SU-DHL-6 (cell line): ENCODE data around the gene MERTK.
"Not testable (repeated sequence)": the region's sequence is repeated elsewhere in the genome, so short reads cannot be mapped to it uniquely, and the experiment has no call there.

Source experiments
- H2AFZ ChIP-seq: fragments of 200-600 bp; sonication (generic); 2 replicates; pipeline ENCODE4 v1.6.1; 2014; ENCODE audit warnings: low read depth, mild to moderate bottlenecking, moderate library complexity, mixed read lengths, antibody characterized with exemption, low read length; ENCODE audit not compliant: severe bottlenecking
- H3F3A ChIP-seq: fragments of 200-600 bp; shearing (Covaris generic); 2 replicates; pipeline ENCODE4 v1.6.0; 2016; ENCODE audit warnings: antibody characterized with exemption, mild to moderate bottlenecking; ENCODE audit not compliant: insufficient read depth
- H3K27ac ChIP-seq: fragments of 200-600 bp; sonication (generic); 2 replicates; pipeline ENCODE4 v1.5.1; 2016; ENCODE audit warnings: low read depth, mild to moderate bottlenecking, low read length, moderate library complexity, mixed read lengths
- H3K27me3 ChIP-seq: fragments of 200-600 bp; sonication (generic), shearing (Covaris generic); 2 replicates; pipeline ENCODE4 v1.6.0; 2014; ENCODE audit warnings: mild to moderate bottlenecking, low read length
- H3K36me3 ChIP-seq: fragments of 200-600 bp; sonication (generic); 2 replicates; pipeline ENCODE4 v1.6.1; 2014; ENCODE audit warnings: mild to moderate bottlenecking, low read length, mixed read lengths
- H3K4me2 ChIP-seq: fragments of 300-600, 200-600 bp; shearing (Covaris generic), sonication (generic); 2 replicates; pipeline ENCODE4 v1.6.0; 2014; ENCODE audit warnings: low read length, low read depth, mild to moderate bottlenecking; ENCODE audit not compliant: poor library complexity, severe bottlenecking
- H3K4me3 ChIP-seq: fragments of 200-600 bp; sonication (generic); 2 replicates; pipeline ENCODE4 v1.5.1; 2014; ENCODE audit warnings: antibody characterized with exemption, low read length, mild to moderate bottlenecking, mixed read lengths; ENCODE audit not compliant: insufficient read depth, poor library complexity, severe bottlenecking
- H3K79me2 ChIP-seq: fragments of 200-600 bp; sonication (generic); 2 replicates; pipeline ENCODE4 v1.6.1; 2014; ENCODE audit warnings: mild to moderate bottlenecking, low read length, moderate library complexity; ENCODE audit not compliant: insufficient read depth
- H3K9ac ChIP-seq: fragments of 200-600 bp; sonication (generic); 2 replicates; pipeline ENCODE4 v1.7.0; 2014; ENCODE audit warnings: mild to moderate bottlenecking, low read length
- H3K9me2 ChIP-seq: fragments of 200-600 bp; sonication (generic); replicated peaks from 2 replicates; pipeline ENCODE4 v1.6.1; 2014; ENCODE audit warnings: low read length; ENCODE audit not compliant: insufficient read depth
- H3K9me3 ChIP-seq: fragments of 200-600 bp; sonication (generic); 2 replicates; pipeline ENCODE4 v1.6.1; 2014; ENCODE audit warnings: low read length, mixed read lengths; ENCODE audit not compliant: insufficient read depth
- H4K20me1 ChIP-seq: fragments of 200-600 bp; sonication (generic); 2 replicates; pipeline ENCODE4 v1.6.1; 2014; ENCODE audit warnings: low read depth, mild to moderate bottlenecking, antibody characterized with exemption, low read length, moderate library complexity, mixed read lengths
- EZH2phosphoT487 ChIP-seq: fragments of 200-600 bp; sonication (generic), shearing (Covaris generic); conservative IDR thresholded peaks from 2 replicates; pipeline ENCODE4 v1.6.1; 2018; ENCODE audit warnings: mild to moderate bottlenecking, antibody characterized with exemption, low read length, moderate library complexity, mixed read lengths
- TF ChIP-seq, protein P1 (sequence below): fragments of 200-600 bp; sonication (generic); IDR thresholded peaks from one replicate; pipeline ENCODE4 v1.5.1; 2017; ENCODE audit warnings: antibody characterized with exemption, mild to moderate bottlenecking, low read length, moderate library complexity; ENCODE audit not compliant: insufficient read depth, poor library complexity, severe bottlenecking

The MERTK gene

DNA sequence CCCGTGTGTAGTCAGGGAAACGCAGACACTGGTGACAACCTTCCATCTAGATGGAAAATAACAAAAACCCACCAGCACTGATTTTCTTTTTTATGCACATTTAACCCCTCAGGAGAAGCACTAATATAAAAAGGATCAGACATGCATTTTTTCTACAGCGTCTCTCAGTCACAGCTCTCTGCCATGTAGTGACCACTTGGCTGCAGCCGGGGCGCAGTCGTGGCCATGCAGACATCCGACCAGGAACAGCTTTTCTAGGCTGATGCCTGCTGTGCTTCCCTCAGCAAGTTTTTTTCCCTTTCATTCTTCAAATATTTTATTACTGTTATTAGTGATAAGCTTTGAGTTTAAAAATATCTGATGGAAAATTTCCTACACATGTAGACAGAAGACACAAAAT lies 63.3 kb downstream of the MERTK start:
- no peak overlapping the region for H3K27ac ChIP-seq
- H3K9me2 ChIP-seq, result no peaks in the 10 kb centered on the region
- no peak overlapping the region for H3K9ac ChIP-seq
- no peak overlapping the region for H2AFZ ChIP-seq
- H3F3A ChIP-seq, result no peaks in the 10 kb centered on the region
- no peaks in the 10 kb centered on the region for H3K36me3 ChIP-seq
- H3K4me2 ChIP-seq, result no peak overlapping the region
- H3K27me3 ChIP-seq, result no peaks in the 10 kb centered on the region
- no peaks in the 10 kb centered on the region for H3K9me3 ChIP-seq
- TF ChIP-seq, protein P1, sequence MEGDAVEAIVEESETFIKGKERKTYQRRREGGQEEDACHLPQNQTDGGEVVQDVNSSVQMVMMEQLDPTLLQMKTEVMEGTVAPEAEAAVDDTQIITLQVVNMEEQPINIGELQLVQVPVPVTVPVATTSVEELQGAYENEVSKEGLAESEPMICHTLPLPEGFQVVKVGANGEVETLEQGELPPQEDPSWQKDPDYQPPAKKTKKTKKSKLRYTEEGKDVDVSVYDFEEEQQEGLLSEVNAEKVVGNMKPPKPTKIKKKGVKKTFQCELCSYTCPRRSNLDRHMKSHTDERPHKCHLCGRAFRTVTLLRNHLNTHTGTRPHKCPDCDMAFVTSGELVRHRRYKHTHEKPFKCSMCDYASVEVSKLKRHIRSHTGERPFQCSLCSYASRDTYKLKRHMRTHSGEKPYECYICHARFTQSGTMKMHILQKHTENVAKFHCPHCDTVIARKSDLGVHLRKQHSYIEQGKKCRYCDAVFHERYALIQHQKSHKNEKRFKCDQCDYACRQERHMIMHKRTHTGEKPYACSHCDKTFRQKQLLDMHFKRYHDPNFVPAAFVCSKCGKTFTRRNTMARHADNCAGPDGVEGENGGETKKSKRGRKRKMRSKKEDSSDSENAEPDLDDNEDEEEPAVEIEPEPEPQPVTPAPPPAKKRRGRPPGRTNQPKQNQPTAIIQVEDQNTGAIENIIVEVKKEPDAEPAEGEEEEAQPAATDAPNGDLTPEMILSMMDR, result no peak
- no peaks in the 10 kb centered on the region for H4K20me1 ChIP-seq
- H3K79me2 ChIP-seq, result no peaks in the 10 kb centered on the region
- no peak overlapping the region for H3K4me3 ChIP-seq

DNA sequence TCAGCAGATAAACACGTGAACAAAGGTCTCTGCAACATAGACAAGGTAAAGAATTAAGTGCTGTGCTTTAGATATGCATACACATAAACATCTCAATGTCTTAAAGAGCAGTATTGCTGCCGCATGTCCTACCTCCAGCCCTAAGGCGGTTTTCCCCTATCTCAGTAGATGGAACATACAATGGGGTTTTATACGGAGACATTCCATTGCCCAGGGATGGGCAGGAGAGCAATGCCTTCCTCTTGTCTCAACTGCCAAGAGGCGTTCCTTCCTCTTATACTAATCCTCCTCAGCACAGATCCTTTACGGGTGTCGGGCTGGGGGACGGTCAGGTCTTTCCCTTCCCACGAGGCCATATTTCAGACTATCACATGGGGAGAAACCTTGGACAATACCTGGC lies 64.7 kb downstream of the MERTK start:
- not testable (repeated sequence) for H3K79me2 ChIP-seq, H3K9me2 ChIP-seq, H3K27ac ChIP-seq, H3K4me2 ChIP-seq, H3K36me3 ChIP-seq, H3K9ac ChIP-seq, H3K27me3 ChIP-seq, H3F3A ChIP-seq, H3K9me3 ChIP-seq, H4K20me1 ChIP-seq, H2AFZ ChIP-seq, H3K4me3 ChIP-seq

- not testable (repeated sequence) for H3K9me3 ChIP-seq, H3K36me3 ChIP-seq, H3K79me2 ChIP-seq, H2AFZ ChIP-seq, H3K9ac ChIP-seq, H3F3A ChIP-seq, H4K20me1 ChIP-seq, H3K4me2 ChIP-seq, H3K9me2 ChIP-seq, H3K27ac ChIP-seq, H3K4me3 ChIP-seq, H3K27me3 ChIP-seq
These were observed 65.1 kb downstream of the MERTK start for GRCh38 chr2:111963508-111963907.

- H3F3A ChIP-seq, result no peaks in the 10 kb centered on the region
- H3K27me3 ChIP-seq, result no peaks in the 10 kb centered on the region
- no peak overlapping the region for H3K9ac ChIP-seq
- no peak overlapping the region for H3K27ac ChIP-seq
- H3K4me2 ChIP-seq, result no peak overlapping the region
- no peaks in the 10 kb centered on the region for H3K79me2 ChIP-seq
- TF ChIP-seq, protein P1, result no peak
- TF ChIP-seq EZH2phosphoT487, result no peak
- no peaks in the 10 kb centered on the region for H3K9me3 ChIP-seq
- H3K9me2 ChIP-seq, result no peaks in the 10 kb centered on the region
- no peak overlapping the region for H3K4me3 ChIP-seq
- no peaks in the 10 kb centered on the region for H3K36me3 ChIP-seq
- no peaks in the 10 kb centered on the region for H4K20me1 ChIP-seq
- no peak overlapping the region for H2AFZ ChIP-seq
These were observed 66.7 kb downstream of the MERTK start for GRCh38 chr2:111965062-111965461.
